NCI-H526 treated with DMSO at 0.1 percent for 48 hours (cell line): ENCODE measurements around the gene ARL2BP.

ENCODE experiments used
- DNase-seq: peaks from one replicate; lab custom pipeline; 2025; lab: John Stamatoyannopoulos, UW

ARL2BP gene

GRCh38 chr16:57283214-57283958, 38.3 kb downstream of the ARL2BP start:
- DNase-seq = no peak

GRCh38 chr16:57283959-57284208, 38.8 kb downstream of the ARL2BP start:
- DNase-seq = no peak

- DNase-seq = peak; percentile 5
Measured at GRCh38 chr16:57284209-57284951, 39.3 kb downstream of the ARL2BP start, which contains the start of gene PLLP. Gene PLLP (minus strand): TSS chr16:57284672. CDS start chr16:57284540, 132 bp downstream.

GRCh38 chr16:57284952-57285363, 39.9 kb downstream of the ARL2BP start:
- DNase-seq = no peak

- DNase-seq = no peak
Measured at GRCh38 chr16:57285379-57285778, 40.3 kb downstream of the ARL2BP start.

- no peak for DNase-seq
Measured at GRCh38 chr16:57289391-57290257, 44.6 kb downstream of the ARL2BP start.

GRCh38 chr16:57297856-57298255, 52.8 kb downstream of the ARL2BP start:
- no peak for DNase-seq

- DNase-seq = no peak
Measured at GRCh38 chr16:57299009-57299718, 54.1 kb downstream of the ARL2BP start.

GRCh38 chr16:57299719-57300386, 54.8 kb downstream of the ARL2BP start:
- DNase-seq = peak; percentile 77

GRCh38 chr16:57300387-57301125, 55.5 kb downstream of the ARL2BP start:
- DNase-seq = peak; percentile 92

GRCh38 chr16:57301126-57301817, 56.2 kb downstream of the ARL2BP start:
- DNase-seq = no peak
